ENCODE results near the gene UGT2B11.
"Not testable (repeated sequence)": the region's sequence is repeated elsewhere in the genome, so short reads cannot be mapped to it uniquely, and the experiment has no call there.

The UGT2B11 gene

GRCh38 chr4:69214716-69215115 is at the start of gene UGT2B11:
Gene UGT2B11 (minus strand): TSS chr4:69214748. CDS start chr4:69214722, 26 bp downstream.
- Mint-ChIP-seq H3K4me1 (ENCODE audit: low read depth) (no peaks in the 10 kb centered on the region), H3K4me3 (no peak within 1 kb of the TSS)
- intact Hi-C loops (cut with micrococcal nuclease) = no loop called here

GRCh38 chr4:69253147-69253772 is 38.7 kb upstream of the UGT2B11 start:
- H3K9me3 Mint-ChIP-seq; H3K36me3 Mint-ChIP-seq (ENCODE audit: low read depth); H3K4me3 Mint-ChIP-seq; H3K27ac Mint-ChIP-seq; intact Hi-C loops (cut with micrococcal nuclease); H3K4me1 Mint-ChIP-seq (ENCODE audit: low read depth); H3K27me3 Mint-ChIP-seq: not testable (repeated sequence)

More at GRCh38 chr4:69214716-69215115, at the start of gene UGT2B11:
- Mint-ChIP-seq H3K36me3 (ENCODE audit: low read depth) (no peaks in the 10 kb centered on the region), H3K27ac (no peak within 1 kb of the TSS), H3K9me3 (peaks cover 5% of the 10 kb centered on the region), H3K27me3 (no peaks in the 10 kb centered on the region)

GRCh38 chr4:69250884-69251283 is 36.3 kb upstream of the UGT2B11 start:
- intact Hi-C loops (cut with micrococcal nuclease); H3K4me3 Mint-ChIP-seq; H3K27ac Mint-ChIP-seq; H3K36me3 Mint-ChIP-seq (ENCODE audit: low read depth); H3K4me1 Mint-ChIP-seq (ENCODE audit: low read depth); H3K27me3 Mint-ChIP-seq: not testable (repeated sequence)
- peaks cover 12% of the 10 kb centered on the region for H3K9me3 Mint-ChIP-seq

GRCh38 chr4:69242562-69243240 is 28.2 kb upstream of the UGT2B11 start:
- intact Hi-C loops (cut with micrococcal nuclease); H3K27me3 Mint-ChIP-seq; H3K27ac Mint-ChIP-seq; H3K36me3 Mint-ChIP-seq (ENCODE audit: low read depth); H3K4me1 Mint-ChIP-seq (ENCODE audit: low read depth); H3K4me3 Mint-ChIP-seq: not testable (repeated sequence)
- peaks cover 22% of the 10 kb centered on the region for H3K9me3 Mint-ChIP-seq

GRCh38 chr4:69241746-69242145 is 27.2 kb upstream of the UGT2B11 start:
- H3K27me3 Mint-ChIP-seq; H3K36me3 Mint-ChIP-seq (ENCODE audit: low read depth); H3K4me1 Mint-ChIP-seq (ENCODE audit: low read depth); H3K4me3 Mint-ChIP-seq; H3K27ac Mint-ChIP-seq; intact Hi-C loops (cut with micrococcal nuclease): not testable (repeated sequence)
- peaks cover 17% of the 10 kb centered on the region for H3K9me3 Mint-ChIP-seq

GRCh38 chr4:69240787-69241186 is 26.2 kb upstream of the UGT2B11 start:
- intact Hi-C loops (cut with micrococcal nuclease); H3K27ac Mint-ChIP-seq: not testable (repeated sequence)
- peaks cover 13% of the 10 kb centered on the region for H3K9me3 Mint-ChIP-seq

GRCh38 chr4:69239557-69240168 is 25.1 kb upstream of the UGT2B11 start:
- H3K27me3 Mint-ChIP-seq = no peaks in the 10 kb centered on the region
- intact Hi-C loops (cut with micrococcal nuclease) = no loop called here
- no peaks in the 10 kb centered on the region for H3K4me1 Mint-ChIP-seq (ENCODE audit: low read depth)
- peaks cover 18% of the 10 kb centered on the region for H3K9me3 Mint-ChIP-seq
- H3K4me3 Mint-ChIP-seq = no peak overlapping the region
- no peak overlapping the region for H3K27ac Mint-ChIP-seq
- no peaks in the 10 kb centered on the region for H3K36me3 Mint-ChIP-seq (ENCODE audit: low read depth)

More at GRCh38 chr4:69240787-69241186, 26.2 kb upstream of the UGT2B11 start:
- H3K4me1 Mint-ChIP-seq (ENCODE audit: low read depth); H3K27me3 Mint-ChIP-seq; H3K36me3 Mint-ChIP-seq (ENCODE audit: low read depth); H3K4me3 Mint-ChIP-seq: not testable (repeated sequence)

GRCh38 chr4:69239092-69239491 is 24.5 kb upstream of the UGT2B11 start:
- intact Hi-C loops (cut with micrococcal nuclease) = no loop called here
- Mint-ChIP-seq H3K4me3 (no peak overlapping the region), H3K27me3 (no peaks in the 10 kb centered on the region), H3K27ac (no peak overlapping the region), H3K36me3 (ENCODE audit: low read depth) (no peaks in the 10 kb centered on the region), H3K9me3 (peaks cover 23% of the 10 kb centered on the region), H3K4me1 (ENCODE audit: low read depth) (no peaks in the 10 kb centered on the region)

- no peaks in the 10 kb centered on the region for H3K36me3 Mint-ChIP-seq (ENCODE audit: low read depth)
- no peaks in the 10 kb centered on the region for H3K4me1 Mint-ChIP-seq (ENCODE audit: low read depth)
- intact Hi-C loops (cut with micrococcal nuclease) = no loop called here
- H3K27me3 Mint-ChIP-seq = no peaks in the 10 kb centered on the region
- no peak overlapping the region for H3K4me3 Mint-ChIP-seq
- peaks cover 11% of the 10 kb centered on the region for H3K9me3 Mint-ChIP-seq
- H3K27ac Mint-ChIP-seq = no peak overlapping the region
These were observed 10.3 kb upstream of the UGT2B11 start for GRCh38 chr4:69224891-69225290.

GRCh38 chr4:69223277-69223676 is 8.7 kb upstream of the UGT2B11 start:
- H3K27me3 Mint-ChIP-seq; intact Hi-C loops (cut with micrococcal nuclease); H3K36me3 Mint-ChIP-seq (ENCODE audit: low read depth); H3K27ac Mint-ChIP-seq; H3K4me1 Mint-ChIP-seq (ENCODE audit: low read depth); H3K4me3 Mint-ChIP-seq: not testable (repeated sequence)
- H3K9me3 Mint-ChIP-seq = peaks cover 19% of the 10 kb centered on the region

- H3K36me3 Mint-ChIP-seq (ENCODE audit: low read depth); H3K27me3 Mint-ChIP-seq; H3K4me3 Mint-ChIP-seq; H3K27ac Mint-ChIP-seq; intact Hi-C loops (cut with micrococcal nuclease); H3K4me1 Mint-ChIP-seq (ENCODE audit: low read depth): not testable (repeated sequence)
- peaks cover 11% of the 10 kb centered on the region for H3K9me3 Mint-ChIP-seq
These were observed 3.9 kb upstream of the UGT2B11 start for GRCh38 chr4:69218491-69218890.

GRCh38 chr4:69210911-69211310 is 3.6 kb downstream of the UGT2B11 start:
- Mint-ChIP-seq H3K9me3 (no peaks in the 10 kb centered on the region), H3K4me1 (ENCODE audit: low read depth) (no peaks in the 10 kb centered on the region), H3K27me3 (no peaks in the 10 kb centered on the region), H3K27ac (no peak overlapping the region), H3K4me3 (no peak overlapping the region), H3K36me3 (ENCODE audit: low read depth) (no peaks in the 10 kb centered on the region)
- intact Hi-C loops (cut with micrococcal nuclease) = no loop called here

- H3K36me3 Mint-ChIP-seq (ENCODE audit: low read depth); H3K27ac Mint-ChIP-seq; H3K4me1 Mint-ChIP-seq (ENCODE audit: low read depth); H3K27me3 Mint-ChIP-seq; H3K4me3 Mint-ChIP-seq; intact Hi-C loops (cut with micrococcal nuclease): not testable (repeated sequence)
- H3K9me3 Mint-ChIP-seq = peaks cover 17% of the 10 kb centered on the region
These were observed 16.0 kb downstream of the UGT2B11 start for GRCh38 chr4:69198506-69198905.

GRCh38 chr4:69196209-69196965 is 18.2 kb downstream of the UGT2B11 start:
- H3K4me3 Mint-ChIP-seq = no peak overlapping the region
- H3K27me3 Mint-ChIP-seq = no peaks in the 10 kb centered on the region
- H3K9me3 Mint-ChIP-seq = peaks cover 26% of the 10 kb centered on the region
- H3K27ac Mint-ChIP-seq = no peak overlapping the region
- intact Hi-C loops (cut with micrococcal nuclease) = no loop called here
- H3K4me1 Mint-ChIP-seq (ENCODE audit: low read depth) = no peaks in the 10 kb centered on the region
- no peaks in the 10 kb centered on the region for H3K36me3 Mint-ChIP-seq (ENCODE audit: low read depth)
